Astrocyte of the spinal cord (primary cell): ENCODE results near the gene ATP5MG.

Experiments
- DNase-seq: peaks from one replicate; pipeline ENCODE4 v3.0.0; 2011; ENCODE audit warnings: low read depth, low spot score
- H3K4me3 ChIP-seq: 2 replicates; pipeline ENCODE4 v1.5.1; 2011; ENCODE audit warnings: low read depth, mild to moderate bottlenecking, low read length, moderate library complexity
- in situ Hi-C: cut with HindIII; loops from 2 replicates; pipeline ENCODE4 v1.10.0; 2017; ENCODE audit warnings: low sequenced_read_pairs
- TF ChIP-seq, protein P1 (sequence below): IDR thresholded peaks from 2 replicates; pipeline ENCODE4 v1.5.1; 2012; ENCODE audit warnings: low read depth, mild to moderate bottlenecking, low read length, inconsistent platforms

ATP5MG gene

DNA sequence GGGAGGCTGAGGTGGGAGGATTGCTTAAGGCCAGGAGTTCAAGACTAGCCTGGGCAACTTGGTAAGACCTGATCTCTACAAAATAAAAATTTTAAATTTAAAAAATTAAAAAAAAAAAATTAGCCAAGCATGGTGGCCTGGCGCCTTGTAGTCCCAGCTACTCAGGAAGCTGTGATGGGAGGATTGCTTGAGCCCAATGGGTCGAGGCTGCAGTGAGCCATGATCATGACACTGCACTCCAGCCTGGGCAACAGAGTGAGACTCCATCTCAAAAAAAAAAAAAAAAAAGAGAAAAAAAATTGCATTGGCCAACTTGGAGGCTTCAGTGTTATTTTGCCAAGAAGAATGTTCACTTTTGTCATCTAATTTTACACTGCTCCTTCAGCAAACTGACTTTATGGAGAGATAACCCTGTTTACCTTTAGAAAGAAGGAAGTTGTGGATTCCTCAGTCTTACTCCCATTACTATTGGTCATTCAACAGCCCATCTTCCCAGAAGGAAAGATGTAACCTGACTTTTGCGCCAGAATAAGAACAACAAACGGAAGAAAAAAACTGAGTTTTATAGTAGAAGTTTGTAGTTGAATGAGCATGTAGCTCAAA is 48.0 kb downstream of the ATP5MG start:
- no peak overlapping the region for H3K4me3 ChIP-seq
- TF ChIP-seq, protein P1, sequence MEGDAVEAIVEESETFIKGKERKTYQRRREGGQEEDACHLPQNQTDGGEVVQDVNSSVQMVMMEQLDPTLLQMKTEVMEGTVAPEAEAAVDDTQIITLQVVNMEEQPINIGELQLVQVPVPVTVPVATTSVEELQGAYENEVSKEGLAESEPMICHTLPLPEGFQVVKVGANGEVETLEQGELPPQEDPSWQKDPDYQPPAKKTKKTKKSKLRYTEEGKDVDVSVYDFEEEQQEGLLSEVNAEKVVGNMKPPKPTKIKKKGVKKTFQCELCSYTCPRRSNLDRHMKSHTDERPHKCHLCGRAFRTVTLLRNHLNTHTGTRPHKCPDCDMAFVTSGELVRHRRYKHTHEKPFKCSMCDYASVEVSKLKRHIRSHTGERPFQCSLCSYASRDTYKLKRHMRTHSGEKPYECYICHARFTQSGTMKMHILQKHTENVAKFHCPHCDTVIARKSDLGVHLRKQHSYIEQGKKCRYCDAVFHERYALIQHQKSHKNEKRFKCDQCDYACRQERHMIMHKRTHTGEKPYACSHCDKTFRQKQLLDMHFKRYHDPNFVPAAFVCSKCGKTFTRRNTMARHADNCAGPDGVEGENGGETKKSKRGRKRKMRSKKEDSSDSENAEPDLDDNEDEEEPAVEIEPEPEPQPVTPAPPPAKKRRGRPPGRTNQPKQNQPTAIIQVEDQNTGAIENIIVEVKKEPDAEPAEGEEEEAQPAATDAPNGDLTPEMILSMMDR = no peak
- DNase-seq = no peak
- in situ Hi-C loops = no loop called here

DNA sequence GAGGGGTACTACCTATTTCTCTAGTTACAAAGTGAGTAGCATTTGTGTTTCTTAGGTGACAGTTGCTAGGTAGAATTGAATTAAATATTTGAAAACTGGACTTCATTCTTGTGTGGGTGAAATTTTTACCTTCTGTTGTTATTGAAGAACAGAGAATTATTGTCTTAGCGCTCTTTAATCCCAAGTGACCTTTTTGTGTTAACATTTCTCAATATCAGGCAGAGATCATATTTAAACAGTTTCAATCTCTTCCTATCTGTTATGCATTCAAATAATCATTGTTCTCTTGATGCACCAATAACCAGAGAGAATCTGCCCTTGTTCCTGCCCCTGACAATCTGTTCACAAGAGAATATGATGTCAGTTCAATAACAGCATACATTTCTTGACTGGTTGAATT is 49.0 kb downstream of the ATP5MG start:
- no peak overlapping the region for H3K4me3 ChIP-seq
- TF ChIP-seq, protein P1 = no peak
- in situ Hi-C loops = no loop called here
- no peak for DNase-seq
